ENCODE measurements around the gene ITGAE.

Gene ITGAE

DNA sequence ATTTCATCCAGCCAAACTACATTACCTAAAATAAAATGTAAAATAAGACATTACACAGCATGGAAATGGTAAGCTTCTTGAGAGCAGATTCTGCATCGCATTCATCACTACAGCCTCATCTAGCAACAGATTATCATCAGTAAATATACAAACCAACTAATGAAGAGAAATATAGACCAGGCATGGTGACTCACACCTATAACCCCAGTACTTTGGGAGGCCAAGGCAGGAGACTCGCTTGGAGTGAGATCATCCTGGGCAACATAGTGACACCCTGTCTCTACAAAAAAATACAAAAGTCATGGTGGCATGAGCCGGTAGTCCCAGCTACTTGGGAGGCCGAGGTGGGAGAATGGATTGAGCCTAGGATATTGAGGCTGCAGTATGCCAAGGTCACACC is 25.2 kb upstream of the ITGAE start:
- Histone ChIP-seq H4K20me1 (ENCODE audit: insufficient read depth) (no peaks in the 10 kb centered on the region), H3K9ac (no peak overlapping the region), H3K27me3 (ENCODE audit: insufficient read depth, low read depth) (no peaks in the 10 kb centered on the region), H3K36me3 (ENCODE audit: insufficient read depth) (no peaks in the 10 kb centered on the region), H3K4me3 (IDR thresholded peaks at IDR 0.05; ENCODE audit: insufficient read depth, low read depth, low read length) (no peak overlapping the region), H3K4me1 (ENCODE audit: low read depth, poor library complexity, severe bottlenecking) (no peaks in the 10 kb centered on the region), H3K27ac (no peak overlapping the region), H3K4me2 (no peak overlapping the region), H3K79me2 (ENCODE audit: insufficient read depth, low read depth) (no peaks in the 10 kb centered on the region), H2AFZ (ENCODE audit: low read depth) (no peak overlapping the region)
- TF ChIP-seq, protein P1, sequence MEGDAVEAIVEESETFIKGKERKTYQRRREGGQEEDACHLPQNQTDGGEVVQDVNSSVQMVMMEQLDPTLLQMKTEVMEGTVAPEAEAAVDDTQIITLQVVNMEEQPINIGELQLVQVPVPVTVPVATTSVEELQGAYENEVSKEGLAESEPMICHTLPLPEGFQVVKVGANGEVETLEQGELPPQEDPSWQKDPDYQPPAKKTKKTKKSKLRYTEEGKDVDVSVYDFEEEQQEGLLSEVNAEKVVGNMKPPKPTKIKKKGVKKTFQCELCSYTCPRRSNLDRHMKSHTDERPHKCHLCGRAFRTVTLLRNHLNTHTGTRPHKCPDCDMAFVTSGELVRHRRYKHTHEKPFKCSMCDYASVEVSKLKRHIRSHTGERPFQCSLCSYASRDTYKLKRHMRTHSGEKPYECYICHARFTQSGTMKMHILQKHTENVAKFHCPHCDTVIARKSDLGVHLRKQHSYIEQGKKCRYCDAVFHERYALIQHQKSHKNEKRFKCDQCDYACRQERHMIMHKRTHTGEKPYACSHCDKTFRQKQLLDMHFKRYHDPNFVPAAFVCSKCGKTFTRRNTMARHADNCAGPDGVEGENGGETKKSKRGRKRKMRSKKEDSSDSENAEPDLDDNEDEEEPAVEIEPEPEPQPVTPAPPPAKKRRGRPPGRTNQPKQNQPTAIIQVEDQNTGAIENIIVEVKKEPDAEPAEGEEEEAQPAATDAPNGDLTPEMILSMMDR (conservative IDR thresholded peaks at IDR 0.05; ENCODE audit: low read depth, low read length): no peak

DNA sequence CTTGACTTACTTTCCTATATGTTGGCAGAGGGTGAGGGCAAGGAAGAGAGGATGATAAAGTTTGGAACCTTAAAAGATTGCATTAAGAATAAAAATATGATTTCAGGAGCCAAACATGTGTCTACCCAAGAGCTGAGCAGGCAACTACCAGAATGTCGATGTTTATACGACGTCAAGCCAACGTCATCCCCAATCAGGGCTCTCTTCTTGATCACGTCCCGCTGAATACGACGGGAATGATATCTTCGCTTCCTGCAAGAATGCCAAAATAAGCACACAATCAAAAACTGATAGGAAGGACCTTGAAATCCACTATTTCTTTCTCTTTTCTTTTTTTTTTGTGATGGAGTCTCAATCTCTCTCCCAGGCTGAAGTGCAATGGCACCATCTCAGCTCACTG is 20.1 kb upstream of the ITGAE start:
- no peak overlapping the region for H3K27ac ChIP-seq

DNA sequence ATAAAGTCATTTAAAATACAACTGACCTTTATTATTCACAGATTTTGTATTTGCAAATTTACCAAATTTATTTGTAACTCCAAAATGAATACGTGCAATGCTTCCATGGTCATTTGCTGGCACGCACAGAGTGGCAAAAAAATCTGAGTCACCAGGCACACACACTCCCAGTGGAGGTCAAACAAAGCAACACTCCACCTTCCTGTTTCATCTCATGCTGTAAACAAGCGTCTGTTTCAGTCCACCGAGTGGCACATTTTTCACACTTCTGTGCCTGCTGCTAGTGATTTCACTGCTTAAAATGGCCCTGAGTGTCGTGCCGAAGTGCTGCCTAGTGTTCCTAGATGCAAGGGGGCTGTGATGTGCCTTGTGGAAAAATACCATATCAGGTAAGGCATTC is 17.8 kb upstream of the ITGAE start:
- Histone ChIP-seq H2AFZ (ENCODE audit: low read depth) (no peak overlapping the region), H3K4me1 (ENCODE audit: low read depth, poor library complexity, severe bottlenecking) (no peaks in the 10 kb centered on the region), H3K27me3 (ENCODE audit: insufficient read depth, low read depth) (no peaks in the 10 kb centered on the region), H3K27ac (no peak overlapping the region), H3K4me3 (IDR thresholded peaks at IDR 0.05; ENCODE audit: insufficient read depth, low read depth, low read length) (no peak overlapping the region), H3K4me2 (no peak overlapping the region), H3K79me2 (ENCODE audit: insufficient read depth, low read depth) (no peaks in the 10 kb centered on the region), H3K36me3 (ENCODE audit: insufficient read depth) (no peaks in the 10 kb centered on the region), H3K9ac (no peak overlapping the region), H4K20me1 (ENCODE audit: insufficient read depth) (no peaks in the 10 kb centered on the region)
- TF ChIP-seq, protein P1 (conservative IDR thresholded peaks at IDR 0.05; ENCODE audit: low read depth, low read length): no peak

More for the DNA sequence above, 20.1 kb upstream of the ITGAE start:
- Histone ChIP-seq H4K20me1 (ENCODE audit: insufficient read depth) (no peaks in the 10 kb centered on the region), H3K4me1 (ENCODE audit: low read depth, poor library complexity, severe bottlenecking) (no peaks in the 10 kb centered on the region), H2AFZ (ENCODE audit: low read depth) (no peak overlapping the region), H3K4me3 (IDR thresholded peaks at IDR 0.05; ENCODE audit: insufficient read depth, low read depth, low read length) (no peak overlapping the region), H3K79me2 (ENCODE audit: insufficient read depth, low read depth) (no peaks in the 10 kb centered on the region), H3K4me2 (no peak overlapping the region), H3K9ac (no peak overlapping the region), H3K27me3 (ENCODE audit: insufficient read depth, low read depth) (no peaks in the 10 kb centered on the region), H3K36me3 (ENCODE audit: insufficient read depth) (no peaks in the 10 kb centered on the region)
- TF ChIP-seq, protein P1 (conservative IDR thresholded peaks at IDR 0.05; ENCODE audit: low read depth, low read length): no peak

DNA sequence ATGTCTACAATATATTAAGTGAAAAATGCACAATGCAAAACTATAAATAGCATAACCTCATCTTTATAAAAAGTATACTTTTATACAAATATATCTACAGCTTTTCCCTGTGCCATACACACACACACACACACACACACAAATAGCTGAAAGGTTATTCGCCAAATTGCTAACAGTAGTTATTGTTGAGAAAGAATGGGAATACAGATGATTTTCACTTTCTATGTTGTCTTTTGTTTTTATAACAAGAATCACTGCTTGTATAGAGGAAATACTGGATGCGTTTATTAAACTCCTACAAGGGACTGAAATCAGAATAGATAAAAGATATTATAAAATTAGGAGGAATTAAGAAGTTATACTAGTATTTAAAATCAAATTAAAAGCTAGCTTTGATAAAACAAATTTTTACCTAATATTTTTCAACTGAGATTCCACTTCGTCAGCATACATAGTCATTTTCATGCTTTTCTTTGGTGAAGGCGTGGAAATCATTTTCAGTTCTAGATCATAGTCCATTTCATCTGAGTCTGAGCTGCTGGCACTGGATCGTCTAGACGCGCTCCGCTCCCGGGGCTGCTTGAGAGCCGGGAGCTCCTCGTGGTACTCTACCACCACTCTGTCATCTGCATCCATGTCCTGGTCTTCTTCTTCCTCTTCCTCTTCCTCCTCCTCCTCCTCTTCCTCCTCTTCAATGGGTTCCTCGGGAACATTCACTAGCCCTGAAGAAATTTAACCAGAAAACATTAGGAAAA is 17.0 kb upstream of the ITGAE start:
- Histone ChIP-seq H3K4me3 (IDR thresholded peaks at IDR 0.05; ENCODE audit: insufficient read depth, low read depth, low read length) (no peak overlapping the region), H3K4me1 (ENCODE audit: low read depth, poor library complexity, severe bottlenecking) (no peaks in the 10 kb centered on the region), H3K9ac (no peak overlapping the region), H3K79me2 (ENCODE audit: insufficient read depth, low read depth) (no peaks in the 10 kb centered on the region), H3K27me3 (ENCODE audit: insufficient read depth, low read depth) (no peaks in the 10 kb centered on the region), H2AFZ (ENCODE audit: low read depth) (no peak overlapping the region), H3K4me2 (no peak overlapping the region), H3K36me3 (ENCODE audit: insufficient read depth) (no peaks in the 10 kb centered on the region), H3K27ac (no peak overlapping the region), H4K20me1 (ENCODE audit: insufficient read depth) (no peaks in the 10 kb centered on the region)
- TF ChIP-seq, protein P1 (conservative IDR thresholded peaks at IDR 0.05; ENCODE audit: low read depth, low read length): no peak
